ENCODE results near the gene TMPO. TPM values are rescaled to one million over a fixed set of nuclear protein-coding genes. Genes with fewer than 3 reads are reported as not detected.
"Not testable (repeated sequence)": the region's sequence is repeated elsewhere in the genome, so short reads cannot be mapped to it uniquely, and the experiment has no call there.

TMPO gene
- total RNA-seq, 4 donors from 2014 or later = 68.8 to 131 (median 81.8) TPM

- Histone ChIP-seq H3K27ac (no peak overlapping the region), H3K36me3 (no peaks in the 10 kb centered on the region), H3K27me3 (no peaks in the 10 kb centered on the region), H3K9me3 (no peaks in the 10 kb centered on the region), H3K4me1 (no peaks in the 10 kb centered on the region), H3K4me3 (no peak overlapping the region)
- TF ChIP-seq POLR2A (IDR thresholded peaks at IDR 0.05) = no peak
- TF ChIP-seq CTCF (IDR thresholded peaks at IDR 0.05) = no peak
- no peak for DNase-seq
Observed at GRCh38 chr12:98471085-98471484, 44.3 kb upstream of the TMPO start.

GRCh38 chr12:98475565-98475908 lies 39.9 kb upstream of the TMPO start:
- H3K4me3 ChIP-seq = no peak overlapping the region
- H3K9me3 ChIP-seq = no peaks in the 10 kb centered on the region
- H3K27me3 ChIP-seq = no peaks in the 10 kb centered on the region
- TF ChIP-seq CTCF (IDR thresholded peaks at IDR 0.05) (no peak), POLR2A (IDR thresholded peaks at IDR 0.05) (no peak)
- no peak overlapping the region for H3K27ac ChIP-seq
- DNase-seq = no peak
- H3K36me3 ChIP-seq = no peaks in the 10 kb centered on the region
- H3K4me1 ChIP-seq = no peaks in the 10 kb centered on the region

GRCh38 chr12:98478606-98479005 lies 36.8 kb upstream of the TMPO start:
- TF ChIP-seq CTCF (IDR thresholded peaks at IDR 0.05) = no peak
- TF ChIP-seq POLR2A (IDR thresholded peaks at IDR 0.05) = no peak
- no peaks in the 10 kb centered on the region for H3K27me3 ChIP-seq
- H3K4me3 ChIP-seq = no peak overlapping the region
- DNase-seq = no peak
- no peak overlapping the region for H3K27ac ChIP-seq
- no peaks in the 10 kb centered on the region for H3K4me1 ChIP-seq
- no peaks in the 10 kb centered on the region for H3K36me3 ChIP-seq
- H3K9me3 ChIP-seq = no peaks in the 10 kb centered on the region

GRCh38 chr12:98483621-98484503 lies 31.5 kb upstream of the TMPO start:
- no peak for DNase-seq
- no peaks in the 10 kb centered on the region for H3K9me3 ChIP-seq
- no peak for TF ChIP-seq POLR2A (IDR thresholded peaks at IDR 0.05)
- TF ChIP-seq CTCF (IDR thresholded peaks at IDR 0.05) = no peak
- H3K4me1 ChIP-seq = no peaks in the 10 kb centered on the region
- no peak overlapping the region for H3K27ac ChIP-seq
- no peak overlapping the region for H3K4me3 ChIP-seq
- H3K27me3 ChIP-seq = no peaks in the 10 kb centered on the region
- no peaks in the 10 kb centered on the region for H3K36me3 ChIP-seq

GRCh38 chr12:98485792-98486340 lies 29.5 kb upstream of the TMPO start:
- DNase-seq = no peak
- no peaks in the 10 kb centered on the region for H3K36me3 ChIP-seq
- H3K4me3 ChIP-seq = no peak overlapping the region
- TF ChIP-seq CTCF (IDR thresholded peaks at IDR 0.05) = no peak
- TF ChIP-seq POLR2A (IDR thresholded peaks at IDR 0.05) = no peak
- H3K27ac ChIP-seq = no peak overlapping the region
- no peaks in the 10 kb centered on the region for H3K27me3 ChIP-seq
- no peaks in the 10 kb centered on the region for H3K4me1 ChIP-seq
- no peaks in the 10 kb centered on the region for H3K9me3 ChIP-seq

GRCh38 chr12:98488416-98488815 lies 27.0 kb upstream of the TMPO start:
- not testable (repeated sequence) for H3K27me3 ChIP-seq, DNase-seq, H3K4me3 ChIP-seq, H3K4me1 ChIP-seq, H3K27ac ChIP-seq, H3K9me3 ChIP-seq, H3K36me3 ChIP-seq

Data from Peyer's patch (tissue), 4 donors.